Upper lobe of right lung (tissue), 1 donor: Measurements from ENCODE around the gene ARHGAP19. TPM values are rescaled to one million over a fixed set of nuclear protein-coding genes. Genes with fewer than 3 reads are reported as not detected.

Source experiments
- ATAC-seq: fragments of 200-7000 bp; cut with Tn5 transposase; one replicate; pipeline ENCODE4 v1.9.1; 2020; ENCODE audit warnings: mild to moderate bottlenecking, moderate library complexity
- DNase-seq: peaks from one replicate; pipeline ENCODE4 v3.0.0-alpha.2; 2020
- H3K27ac ChIP-seq: fragments of 200-600 bp; one replicate; pipeline ENCODE4 v1.8.0; 2022
- H3K27me3 ChIP-seq: fragments of 200-600 bp; one replicate; pipeline ENCODE4 v1.8.0; 2022; ENCODE audit warnings: mild to moderate bottlenecking
- H3K36me3 ChIP-seq: fragments of 200-600 bp; one replicate; pipeline ENCODE4 v1.8.0; 2022
- H3K4me1 ChIP-seq: fragments of 200-600 bp; one replicate; pipeline ENCODE4 v1.8.0; 2022
- H3K4me3 ChIP-seq: fragments of 200-600 bp; one replicate; pipeline ENCODE4 v1.8.0; 2022; ENCODE audit warnings: mild to moderate bottlenecking
- H3K9me3 ChIP-seq: fragments of 200-600 bp; one replicate; pipeline ENCODE4 v1.8.0; 2022
- CTCF ChIP-seq: fragments of 200-600 bp; IDR thresholded peaks from one replicate; pipeline ENCODE4 v1.8.0; 2022; ENCODE audit warnings: antibody characterized with exemption
- intact Hi-C: fragments of 100-400 bp; cut with DNase I; formaldehyde crosslinking; loops from one replicate; pipeline ENCODE4 v1.11.0; 2022
- total RNA-seq: library from RNA; stranded (reverse); fragmentation: NEBNext Ultra II Directional; extraction: Animal tissue kit (Norgen Biotek cat#: 25700); gene quantifications from one replicate; pipeline ENCODE4 v1.2.1, GENCODE V29; 2021
- donor health status: DM: no; HTN: yes; CAD: no; lungs with severe emphysema.

ARHGAP19 gene
- total RNA-seq, 1 donor from 2014 or later: 14.0 TPM

GRCh38 chr10:97217299-97217698, 75.1 kb downstream of the ARHGAP19 start:
- no peak for ATAC-seq
- H3K36me3 ChIP-seq: no peaks in the 10 kb centered on the region
- intact Hi-C loops: no loop called here
- no peak for DNase-seq
- no peak overlapping the region for H3K4me3 ChIP-seq
- TF ChIP-seq CTCF: no peak
- no peaks in the 10 kb centered on the region for H3K4me1 ChIP-seq
- H3K27ac ChIP-seq: no peak overlapping the region
- no peaks in the 10 kb centered on the region for H3K27me3 ChIP-seq
- H3K9me3 ChIP-seq: no peaks in the 10 kb centered on the region

GRCh38 chr10:97215619-97216260, 76.7 kb downstream of the ARHGAP19 start:
- no peaks in the 10 kb centered on the region for H3K4me1 ChIP-seq
- DNase-seq (no peak), ATAC-seq (no peak)
- TF ChIP-seq CTCF: no peak
- no peaks in the 10 kb centered on the region for H3K27me3 ChIP-seq
- H3K36me3 ChIP-seq: no peaks in the 10 kb centered on the region
- intact Hi-C loops: no loop called here
- H3K9me3 ChIP-seq: no peaks in the 10 kb centered on the region
- no peak overlapping the region for H3K4me3 ChIP-seq
- no peak overlapping the region for H3K27ac ChIP-seq

GRCh38 chr10:97213431-97213830, 79.0 kb downstream of the ARHGAP19 start:
- Histone ChIP-seq H3K9me3 (no peaks in the 10 kb centered on the region), H3K4me3 (no peak overlapping the region), H3K27me3 (no peaks in the 10 kb centered on the region), H3K27ac (no peak overlapping the region), H3K36me3 (no peaks in the 10 kb centered on the region), H3K4me1 (no peaks in the 10 kb centered on the region)
- no peak for TF ChIP-seq CTCF
- DNase-seq (no peak), ATAC-seq (no peak)
- intact Hi-C loops: no loop called here

- Histone ChIP-seq H3K4me3 (no peak overlapping the region), H3K27me3 (no peaks in the 10 kb centered on the region), H3K9me3 (no peaks in the 10 kb centered on the region), H3K4me1 (no peaks in the 10 kb centered on the region), H3K27ac (no peak overlapping the region), H3K36me3 (no peaks in the 10 kb centered on the region)
- no peak for TF ChIP-seq CTCF
- ATAC-seq (no peak), DNase-seq (no peak)
- intact Hi-C loops: no loop called here
Measured at GRCh38 chr10:97211229-97211628, 81.2 kb downstream of the ARHGAP19 start.

GRCh38 chr10:97210543-97210960, 81.9 kb downstream of the ARHGAP19 start:
- Histone ChIP-seq H3K36me3 (no peaks in the 10 kb centered on the region), H3K27me3 (no peaks in the 10 kb centered on the region), H3K4me3 (no peak overlapping the region), H3K27ac (no peak overlapping the region), H3K4me1 (no peaks in the 10 kb centered on the region), H3K9me3 (no peaks in the 10 kb centered on the region)
- ATAC-seq (peak; percentile 88), DNase-seq (no peak)
- TF ChIP-seq CTCF: peak; percentile 99
- intact Hi-C loops: no loop called here
